A549 (cell line): Measurements from ENCODE around the gene GABRA4.

ENCODE experiments used
- BCL3 ChIP-seq: fragments of >200 bp; sonication (Bioruptor Twin); formaldehyde crosslinking; IDR thresholded peaks from 3 replicates; pipeline ENCODE4 v1.6.1; 2016
- CHD2 ChIP-seq: fragments of 150-350 bp; IDR thresholded peaks from 2 replicates; pipeline ENCODE4 v1.6.1; 2014; ENCODE audit warnings: low read length; ENCODE audit not compliant: partially characterized antibody
- CTCF ChIP-seq: fragments of >200 bp; sonication (Bioruptor Twin); formaldehyde crosslinking; IDR thresholded peaks from 3 replicates; pipeline ENCODE4 v1.5.1; 2016
- NR3C1 ChIP-seq: fragments of >200 bp; sonication (Bioruptor Twin); formaldehyde crosslinking; IDR thresholded peaks from 3 replicates; pipeline ENCODE4 v1.6.1; 2017
- PBX3 ChIP-seq: IDR thresholded peaks from 2 replicates; pipeline ENCODE4 v1.6.1; 2012
- POLR2A ChIP-seq: IDR thresholded peaks from 2 replicates; pipeline ENCODE4 v1.6.1; 2012; ENCODE audit warnings: mild to moderate bottlenecking, low read length
- RAD21 ChIP-seq, 2 experiments: fragments of >200 bp in 1 of 2; sonication (Bioruptor Twin) in 1 of 2; formaldehyde crosslinking in 1 of 2; IDR thresholded peaks in 1 of 2; conservative IDR thresholded peaks in 1 of 2; 2 replicates in 1 of 2; 3 replicates in 1 of 2; pipeline ENCODE4 v1.6.1; 2012 to 2018; ENCODE audit warnings: inconsistent platforms in 1 of 2
- RCOR1 ChIP-seq: fragments of 150-350 bp; IDR thresholded peaks from 2 replicates; pipeline ENCODE4 v1.6.1; 2014; ENCODE audit warnings: antibody characterized with exemption, low read length, low read depth

- TF ChIP-seq CHD2: no peak
- TF ChIP-seq NR3C1: no peak
- TF ChIP-seq RAD21 (conservative IDR thresholded peaks at IDR 0.05 in 1 of 2, IDR thresholded peaks at IDR 0.05 in 1 of 2): no peak
- no peak for TF ChIP-seq CTCF
- TF ChIP-seq RCOR1: no peak
- TF ChIP-seq BCL3: no peak
- TF ChIP-seq POLR2A: no peak
- TF ChIP-seq PBX3: no peak
These were observed 118.6 kb downstream of the GABRA4 start for GRCh38 chr4:46874811-46875210.
